Measurements from ENCODE around the gene WLS.
"Not testable (repeated sequence)": the region's sequence is repeated elsewhere in the genome, so short reads cannot be mapped to it uniquely, and the experiment has no call there.

The WLS gene

GRCh38 chr1:68162761-68163160, 69.6 kb downstream of the WLS start:
- no peak for DNase-seq

- DNase-seq, result not testable (repeated sequence)
These were observed 70.7 kb downstream of the WLS start for GRCh38 chr1:68161672-68162071.

- not testable (repeated sequence) for DNase-seq
These were observed 71.4 kb downstream of the WLS start for GRCh38 chr1:68160935-68161334.

GRCh38 chr1:68160021-68160420, 72.3 kb downstream of the WLS start:
- no peak for DNase-seq

- DNase-seq, result no peak
These were observed 73.5 kb downstream of the WLS start for GRCh38 chr1:68158837-68159236.

- DNase-seq, result no peak
These were observed 74.9 kb downstream of the WLS start for GRCh38 chr1:68157416-68157815.

- DNase-seq, result no peak
These were observed 80.6 kb downstream of the WLS start for GRCh38 chr1:68151690-68152089.

GRCh38 chr1:68149907-68150306, 82.4 kb downstream of the WLS start:
- no peak for DNase-seq

- DNase-seq, result no peak
These were observed 83.1 kb downstream of the WLS start for GRCh38 chr1:68149110-68149798.

GRCh38 chr1:68148631-68149030, 83.7 kb downstream of the WLS start:
- no peak for DNase-seq

GRCh38 chr1:68147534-68148171, 84.7 kb downstream of the WLS start:
- no peak for DNase-seq

GRCh38 chr1:68145418-68146126, 86.8 kb downstream of the WLS start:
- no peak for DNase-seq

GRCh38 chr1:68144856-68145255, 87.5 kb downstream of the WLS start:
- no peak for DNase-seq

GRCh38 chr1:68143633-68144032, 88.7 kb downstream of the WLS start:
- DNase-seq, result no peak

GRCh38 chr1:68142461-68142860, 89.9 kb downstream of the WLS start:
- no peak for DNase-seq

- DNase-seq, result no peak
These were observed 90.3 kb downstream of the WLS start for GRCh38 chr1:68142036-68142435.

GRCh38 chr1:68141071-68142021, 91.0 kb downstream of the WLS start:
- no peak for DNase-seq

- DNase-seq, result no peak
These were observed 91.8 kb downstream of the WLS start for GRCh38 chr1:68140536-68140935.

- no peak for DNase-seq
These were observed 96.1 kb downstream of the WLS start for GRCh38 chr1:68136187-68136586.

GRCh38 chr1:68132426-68133130, 99.7 kb downstream of the WLS start:
- no peak for DNase-seq

- no peak for DNase-seq
These were observed 101.1 kb downstream of the WLS start for GRCh38 chr1:68131261-68131660.

- no peak for DNase-seq
These were observed 102.6 kb downstream of the WLS start for GRCh38 chr1:68129536-68130250.
